IPS DF 19.7 (cell line): ENCODE data around the gene CYCS.
"Not testable (repeated sequence)": the region's sequence is repeated elsewhere in the genome, so short reads cannot be mapped to it uniquely, and the experiment has no call there.

Source experiments
- DNase-seq: peaks from one replicate; pipeline ENCODE4 v3.0.0-alpha.2; 2013; ENCODE audit warnings: low read depth, low spot score

The CYCS gene

GRCh38 chr7:25118048-25118753 is 6.9 kb downstream of the CYCS start:
- no peak for DNase-seq

GRCh38 chr7:25117226-25118047 is 7.6 kb downstream of the CYCS start:
- DNase-seq = no peak

GRCh38 chr7:25116621-25117020 is 8.4 kb downstream of the CYCS start:
- no peak for DNase-seq

- DNase-seq = not testable (repeated sequence)
These were observed 14.5 kb downstream of the CYCS start for GRCh38 chr7:25110514-25110913.

- no peak for DNase-seq
These were observed 15.8 kb downstream of the CYCS start for GRCh38 chr7:25109276-25109675.

GRCh38 chr7:25105911-25106310 is 19.1 kb downstream of the CYCS start:
- no peak for DNase-seq

- no peak for DNase-seq
These were observed 21.3 kb downstream of the CYCS start for GRCh38 chr7:25103773-25104172.

GRCh38 chr7:25101817-25102216 is 23.2 kb downstream of the CYCS start:
- DNase-seq = no peak

- peak; percentile 30 for DNase-seq
These were observed 26.7 kb downstream of the CYCS start for GRCh38 chr7:25098096-25099046.

GRCh38 chr7:25095516-25096345 is 29.3 kb downstream of the CYCS start:
- DNase-seq = no peak

- DNase-seq = peak; percentile 35
These were observed 31.7 kb downstream of the CYCS start for GRCh38 chr7:25093268-25093826.

GRCh38 chr7:25091779-25092178 is 33.3 kb downstream of the CYCS start:
- DNase-seq = no peak

GRCh38 chr7:25091176-25091575 is 33.9 kb downstream of the CYCS start:
- DNase-seq = no peak

GRCh38 chr7:25090374-25090773 is 34.7 kb downstream of the CYCS start:
- no peak for DNase-seq

GRCh38 chr7:25087855-25088254 is 37.2 kb downstream of the CYCS start:
- DNase-seq = no peak

- no peak for DNase-seq
These were observed 40.2 kb downstream of the CYCS start for GRCh38 chr7:25084821-25085220.

- DNase-seq = no peak
These were observed 41.9 kb downstream of the CYCS start for GRCh38 chr7:25083201-25083600.

- DNase-seq = not testable (repeated sequence)
These were observed 43.0 kb downstream of the CYCS start for GRCh38 chr7:25082041-25082440.

GRCh38 chr7:25077096-25077495 is 48.0 kb downstream of the CYCS start:
- DNase-seq = no peak

- no peak for DNase-seq
These were observed 49.6 kb downstream of the CYCS start for GRCh38 chr7:25075459-25075858.

GRCh38 chr7:25073451-25073850 is 51.6 kb downstream of the CYCS start:
- no peak for DNase-seq
